ENCODE measurements around the gene ARHGEF9. TPM values are rescaled to one million over a fixed set of nuclear protein-coding genes. Genes with fewer than 3 reads are reported as not detected.

Gene ARHGEF9
- total RNA-seq, 4 donors from 2014 or later, result 7.2 to 25.2 (median 12.0) TPM

DNA sequence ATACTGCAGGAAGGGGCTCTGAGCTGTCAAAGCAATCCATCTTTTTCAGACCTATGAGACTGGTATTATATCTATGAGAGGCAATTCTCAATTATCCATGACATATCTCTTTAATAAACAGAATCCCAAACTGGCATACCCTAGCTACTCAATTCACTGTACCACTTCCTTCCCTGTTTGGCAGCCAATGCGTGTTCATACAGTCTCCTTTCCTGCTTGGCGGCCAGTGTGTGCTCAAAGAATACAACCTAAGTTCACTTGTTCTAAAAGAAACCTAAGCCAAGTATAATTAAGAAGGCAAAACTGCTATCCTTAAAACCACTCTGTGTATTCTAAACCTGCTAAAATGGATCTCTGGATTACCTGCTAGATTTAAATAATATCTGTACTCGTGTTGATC is 38.3 kb downstream of the ARHGEF9 start:
- 47 to 55% methylated on average over 3 of the region's 3 CpGs for WGBS, 2 donors
- Histone ChIP-seq H3K4me3 (no peak overlapping the region), H3K27me3 (no peaks in the 10 kb centered on the region), H3K4me1 (peaks cover 0 to 32% (median 4%) of the 10 kb centered on the region in 3 donors), H3K36me3 (no peaks in the 10 kb centered on the region), H3K27ac (no peak overlapping the region), H3K9me3 (no peaks in the 10 kb centered on the region)
- DNase-seq, result no peak
- intact Hi-C loops (cut with DNase I), result no loop called here
- TF ChIP-seq, protein P1, sequence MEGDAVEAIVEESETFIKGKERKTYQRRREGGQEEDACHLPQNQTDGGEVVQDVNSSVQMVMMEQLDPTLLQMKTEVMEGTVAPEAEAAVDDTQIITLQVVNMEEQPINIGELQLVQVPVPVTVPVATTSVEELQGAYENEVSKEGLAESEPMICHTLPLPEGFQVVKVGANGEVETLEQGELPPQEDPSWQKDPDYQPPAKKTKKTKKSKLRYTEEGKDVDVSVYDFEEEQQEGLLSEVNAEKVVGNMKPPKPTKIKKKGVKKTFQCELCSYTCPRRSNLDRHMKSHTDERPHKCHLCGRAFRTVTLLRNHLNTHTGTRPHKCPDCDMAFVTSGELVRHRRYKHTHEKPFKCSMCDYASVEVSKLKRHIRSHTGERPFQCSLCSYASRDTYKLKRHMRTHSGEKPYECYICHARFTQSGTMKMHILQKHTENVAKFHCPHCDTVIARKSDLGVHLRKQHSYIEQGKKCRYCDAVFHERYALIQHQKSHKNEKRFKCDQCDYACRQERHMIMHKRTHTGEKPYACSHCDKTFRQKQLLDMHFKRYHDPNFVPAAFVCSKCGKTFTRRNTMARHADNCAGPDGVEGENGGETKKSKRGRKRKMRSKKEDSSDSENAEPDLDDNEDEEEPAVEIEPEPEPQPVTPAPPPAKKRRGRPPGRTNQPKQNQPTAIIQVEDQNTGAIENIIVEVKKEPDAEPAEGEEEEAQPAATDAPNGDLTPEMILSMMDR (IDR thresholded peaks at IDR 0.05), result no peak
- no peak for TF ChIP-seq POLR2A (IDR thresholded peaks at IDR 0.05)

DNA sequence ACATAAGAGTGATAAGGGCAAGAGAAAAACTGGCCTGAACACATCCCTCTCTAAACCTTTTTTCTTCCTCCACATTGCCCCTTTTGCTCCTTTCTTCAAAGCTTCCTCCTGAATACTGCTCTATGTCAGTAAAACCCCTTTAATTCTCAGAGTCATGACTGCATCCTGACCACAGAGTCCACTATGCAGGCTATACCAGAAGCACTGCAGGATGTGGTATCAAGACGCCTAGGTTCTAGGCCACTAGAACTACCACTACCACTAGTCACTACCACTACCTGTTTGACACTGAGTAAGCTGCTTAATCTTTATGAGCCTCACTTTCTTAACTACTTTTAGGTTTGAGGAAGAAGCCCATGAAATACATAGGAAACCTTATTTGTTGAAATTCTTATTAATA is 38.7 kb downstream of the ARHGEF9 start:
- 60 to 100% methylated on average over 1 of the region's 1 CpG for WGBS, 2 donors
- no peaks in the 10 kb centered on the region for H3K27me3 ChIP-seq

DNA sequence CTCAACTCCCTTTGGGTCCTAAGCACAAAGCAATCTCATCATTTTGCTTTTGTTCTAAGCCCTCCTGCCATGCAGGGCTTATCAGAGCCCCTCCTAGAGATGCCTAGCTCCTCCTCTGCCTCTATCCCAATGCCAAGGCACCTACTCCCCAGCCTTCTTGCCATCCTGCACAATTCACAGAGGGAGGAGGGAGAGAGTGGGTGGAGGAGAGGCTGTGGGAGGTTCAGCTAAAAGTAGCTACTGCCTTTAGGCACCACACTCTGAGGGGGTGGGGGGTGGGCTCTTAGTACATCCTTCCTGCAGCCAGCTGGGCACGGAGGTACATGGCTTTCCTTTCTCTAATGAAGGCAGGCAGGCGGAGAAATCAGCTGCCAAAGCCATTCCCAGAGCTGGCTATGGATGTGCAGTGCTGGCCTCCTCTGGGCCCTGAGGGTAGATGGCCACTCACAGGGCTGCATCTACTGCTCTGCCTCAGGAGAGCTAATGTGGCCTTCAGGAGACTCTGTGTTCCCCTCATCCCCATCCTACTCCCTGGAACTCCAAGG is 40.1 kb downstream of the ARHGEF9 start:
- H3K27ac ChIP-seq, result no peak overlapping the region
- DNase-seq, result no peak
- no peak overlapping the region for H3K4me3 ChIP-seq
- no peak for TF ChIP-seq POLR2A (IDR thresholded peaks at IDR 0.05)
- TF ChIP-seq, protein P1 (IDR thresholded peaks at IDR 0.05), result no peak
- intact Hi-C loops (cut with DNase I), result no loop called here
- no CpG with 5 or more reads among the region's 2 CpGs for WGBS, 2 donors
- H3K4me1 ChIP-seq, result peaks cover 0 to 23% (median 4%) of the 10 kb centered on the region in 3 donors
- H3K9me3 ChIP-seq, result no peaks in the 10 kb centered on the region
- H3K36me3 ChIP-seq, result no peaks in the 10 kb centered on the region
- no peaks in the 10 kb centered on the region for H3K27me3 ChIP-seq

More for the DNA sequence above, 38.7 kb downstream of the ARHGEF9 start:
- Histone ChIP-seq H3K27ac (no peak overlapping the region), H3K9me3 (no peaks in the 10 kb centered on the region), H3K4me3 (no peak overlapping the region), H3K4me1 (peaks cover 0 to 28% (median 4%) of the 10 kb centered on the region in 3 donors), H3K36me3 (no peaks in the 10 kb centered on the region)
- intact Hi-C loops (cut with DNase I), result no loop called here
- DNase-seq, result no peak
- TF ChIP-seq, protein P1 (IDR thresholded peaks at IDR 0.05), result no peak
- no peak for TF ChIP-seq POLR2A (IDR thresholded peaks at IDR 0.05)

DNA sequence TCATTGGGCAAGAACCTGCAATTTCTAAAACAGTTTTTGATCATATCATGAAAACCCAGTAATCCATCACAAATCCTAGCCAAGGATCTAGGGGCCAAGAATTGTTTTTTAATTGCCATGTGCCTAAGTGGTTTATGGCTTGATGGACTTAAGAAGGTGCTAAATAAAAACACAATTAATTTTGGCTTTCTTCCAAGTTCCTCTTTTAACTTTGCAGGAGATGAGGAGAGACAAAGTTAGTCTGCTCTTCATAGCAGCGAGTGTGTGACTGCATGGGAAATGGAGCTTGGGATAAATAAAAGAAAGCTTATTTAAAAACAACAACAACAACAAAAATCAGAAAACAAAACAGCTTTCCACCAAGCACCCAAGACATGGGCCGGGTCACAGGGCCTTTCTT is 41.4 kb downstream of the ARHGEF9 start:
- Histone ChIP-seq H3K27ac (no peak overlapping the region), H3K36me3 (no peaks in the 10 kb centered on the region), H3K9me3 (no peaks in the 10 kb centered on the region), H3K4me3 (no peak overlapping the region), H3K27me3 (no peaks in the 10 kb centered on the region), H3K4me1 (peaks cover 0 to 23% (median 4%) of the 10 kb centered on the region in 3 donors)
- no peak for DNase-seq
- whole genome bisulfite sequencing, 2 donors, result 55 to 82% methylated on average over 2 of the region's 2 CpGs
- intact Hi-C loops (cut with DNase I), result no loop called here
- TF ChIP-seq POLR2A (IDR thresholded peaks at IDR 0.05), result no peak
- TF ChIP-seq, protein P1 (IDR thresholded peaks at IDR 0.05), result no peak

DNA sequence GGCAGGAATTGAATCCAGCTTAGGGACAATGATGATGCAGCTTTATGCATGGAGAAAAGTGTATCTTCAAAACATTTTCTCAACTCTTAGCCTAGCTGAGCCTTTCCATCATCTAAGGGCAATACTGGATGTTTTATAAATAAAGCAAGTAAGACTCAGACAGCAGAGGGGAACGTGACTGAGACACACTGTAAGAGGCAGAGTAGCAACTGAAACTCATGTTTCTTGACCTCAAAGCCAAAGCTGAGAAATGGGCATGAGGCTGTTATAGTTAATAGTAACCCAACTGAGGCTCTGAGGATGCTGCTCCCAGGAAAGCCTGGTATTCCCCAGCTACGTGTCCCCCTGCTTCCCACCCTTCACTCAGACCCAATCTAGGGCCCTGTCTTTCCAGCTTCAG is 44.6 kb downstream of the ARHGEF9 start:
- TF ChIP-seq, protein P1 (IDR thresholded peaks at IDR 0.05), result no peak
- no peak for TF ChIP-seq POLR2A (IDR thresholded peaks at IDR 0.05)
- H3K9me3 ChIP-seq, result no peaks in the 10 kb centered on the region
- H3K27me3 ChIP-seq, result no peaks in the 10 kb centered on the region
- no peak overlapping the region for H3K27ac ChIP-seq
- 11 to 80% methylated on average over 1 of the region's 2 CpGs for WGBS, 2 donors
- intact Hi-C loops (cut with DNase I), result no loop called here
- peaks cover 0 to 6% (median 4%) of the 10 kb centered on the region in 3 donors for H3K4me1 ChIP-seq
- H3K36me3 ChIP-seq, result no peaks in the 10 kb centered on the region
- H3K4me3 ChIP-seq, result no peak overlapping the region
- no peak for DNase-seq
